ENCODE results near the gene SH2D3A.
"Not testable (repeated sequence)": the region's sequence is repeated elsewhere in the genome, so short reads cannot be mapped to it uniquely, and the experiment has no call there.

SH2D3A gene

GRCh38 chr19:6800991-6801484 lies 33.8 kb upstream of the SH2D3A start:
- no peak for TF ChIP-seq CTCF (conservative IDR thresholded peaks at IDR 0.05; ENCODE audit: low read depth, low read length)
- peak overlapping the region; percentile 94 for H3K27ac ChIP-seq
- no peaks in the 10 kb centered on the region for H4K20me1 ChIP-seq (ENCODE audit: insufficient read depth)
- peak overlapping the region; percentile 64 for H2AFZ ChIP-seq (ENCODE audit: low read depth)
- H3K9ac ChIP-seq, result peak overlapping the region; percentile 63; the same call in 1 of the 2 replicates
- H3K79me2 ChIP-seq (ENCODE audit: insufficient read depth, low read depth), result peaks cover 53% of the 10 kb centered on the region
- peak overlapping the region; percentile 99 for H3K4me2 ChIP-seq
- no peak overlapping the region for H3K4me3 ChIP-seq (IDR thresholded peaks at IDR 0.05; ENCODE audit: insufficient read depth, low read depth, low read length)
- no peaks in the 10 kb centered on the region for H3K36me3 ChIP-seq (ENCODE audit: insufficient read depth)
- H3K27me3 ChIP-seq (ENCODE audit: insufficient read depth, low read depth), result no peaks in the 10 kb centered on the region
- H3K4me1 ChIP-seq (ENCODE audit: low read depth, poor library complexity, severe bottlenecking), result peaks cover 41% of the 10 kb centered on the region

GRCh38 chr19:6800160-6800790 lies 33.0 kb upstream of the SH2D3A start:
- peak overlapping the region; percentile 63; the same call in 1 of the 2 replicates for H3K9ac ChIP-seq
- not testable (repeated sequence) for H4K20me1 ChIP-seq (ENCODE audit: insufficient read depth); H3K27me3 ChIP-seq (ENCODE audit: insufficient read depth, low read depth); H3K4me3 ChIP-seq (IDR thresholded peaks at IDR 0.05; ENCODE audit: insufficient read depth, low read depth, low read length); H3K36me3 ChIP-seq (ENCODE audit: insufficient read depth)
- peaks cover 41% of the 10 kb centered on the region for H3K4me1 ChIP-seq (ENCODE audit: low read depth, poor library complexity, severe bottlenecking)
- H3K4me2 ChIP-seq, result peak overlapping the region; percentile 99
- H3K27ac ChIP-seq, result peak overlapping the region; percentile 94
- peak overlapping the region; percentile 4; the same call in 1 of the 2 replicates for H2AFZ ChIP-seq (ENCODE audit: low read depth)
- peaks cover 55% of the 10 kb centered on the region for H3K79me2 ChIP-seq (ENCODE audit: insufficient read depth, low read depth)

- no peaks in the 10 kb centered on the region for H3K36me3 ChIP-seq (ENCODE audit: insufficient read depth)
- no peaks in the 10 kb centered on the region for H3K27me3 ChIP-seq (ENCODE audit: insufficient read depth, low read depth)
- H3K4me3 ChIP-seq (IDR thresholded peaks at IDR 0.05; ENCODE audit: insufficient read depth, low read depth, low read length), result no peak overlapping the region
- H4K20me1 ChIP-seq (ENCODE audit: insufficient read depth), result no peaks in the 10 kb centered on the region
- TF ChIP-seq CTCF (conservative IDR thresholded peaks at IDR 0.05; ENCODE audit: low read depth, low read length), result no peak
- no peak overlapping the region for H3K27ac ChIP-seq
- peaks cover 25% of the 10 kb centered on the region for H3K4me1 ChIP-seq (ENCODE audit: low read depth, poor library complexity, severe bottlenecking)
- no peak overlapping the region for H3K4me2 ChIP-seq
- peaks cover 57% of the 10 kb centered on the region for H3K79me2 ChIP-seq (ENCODE audit: insufficient read depth, low read depth)
- no peak overlapping the region for H3K9ac ChIP-seq
- no peak overlapping the region for H2AFZ ChIP-seq (ENCODE audit: low read depth)
These were observed 30.4 kb upstream of the SH2D3A start for GRCh38 chr19:6797646-6798045.

- H3K36me3 ChIP-seq (ENCODE audit: insufficient read depth), result no peaks in the 10 kb centered on the region
- no peak overlapping the region for H3K4me3 ChIP-seq (IDR thresholded peaks at IDR 0.05; ENCODE audit: insufficient read depth, low read depth, low read length)
- no peaks in the 10 kb centered on the region for H3K27me3 ChIP-seq (ENCODE audit: insufficient read depth, low read depth)
- no peaks in the 10 kb centered on the region for H4K20me1 ChIP-seq (ENCODE audit: insufficient read depth)
- peaks cover 28% of the 10 kb centered on the region for H3K4me1 ChIP-seq (ENCODE audit: low read depth, poor library complexity, severe bottlenecking)
- H3K4me2 ChIP-seq, result no peak overlapping the region
- H3K27ac ChIP-seq, result no peak overlapping the region
- peaks cover 71% of the 10 kb centered on the region for H3K79me2 ChIP-seq (ENCODE audit: insufficient read depth, low read depth)
- no peak overlapping the region for H2AFZ ChIP-seq (ENCODE audit: low read depth)
- no peak overlapping the region for H3K9ac ChIP-seq
- TF ChIP-seq CTCF (conservative IDR thresholded peaks at IDR 0.05; ENCODE audit: low read depth, low read length), result no peak
These were observed 29.0 kb upstream of the SH2D3A start for GRCh38 chr19:6796278-6796677.
